GM23338 (cell line): ENCODE measurements around the gene OR11H7. TPM values are rescaled to one million over a fixed set of nuclear protein-coding genes. Genes with fewer than 3 reads are reported as not detected.

Experiments used
- ATAC-seq: fragments of 200-7000 bp; cut with Tn5 transposase; 3 replicates; pipeline ENCODE4 v1.9.1; 2020
- DNase-seq: peaks from one replicate; pipeline ENCODE4 v3.0.0-alpha.2; 2015; ENCODE audit warnings: low spot score
- H2AFZ ChIP-seq: fragments of 200-600 bp; sonication (generic); 2 replicates; pipeline ENCODE4 v1.8.0; 2016; ENCODE audit warnings: antibody characterized with exemption, mild to moderate bottlenecking, moderate library complexity
- H3F3A ChIP-seq: fragments of 200-600 bp; sonication (generic); replicated peaks from 2 replicates; pipeline ENCODE4 v1.8.0; 2017; ENCODE audit warnings: antibody characterized with exemption, mixed run types, low read depth
- H3K27ac ChIP-seq: fragments of 200-600 bp; sonication (generic); 2 replicates; pipeline ENCODE4 v1.6.1; 2016; ENCODE audit warnings: low read depth
- H3K27me3 ChIP-seq: fragments of 200-600 bp; sonication (generic); 2 replicates; pipeline ENCODE4 v1.8.0; 2016; ENCODE audit warnings: mild to moderate bottlenecking, mixed run types, moderate library complexity; ENCODE audit not compliant: insufficient read depth
- H3K36me3 ChIP-seq: fragments of 200-600 bp; sonication (generic); 2 replicates; pipeline ENCODE4 v1.8.0; 2016; ENCODE audit warnings: mild to moderate bottlenecking; ENCODE audit not compliant: insufficient read depth
- H3K4me1 ChIP-seq: fragments of 200-600 bp; sonication (generic); 2 replicates; pipeline ENCODE4 v1.8.0; 2016; ENCODE audit warnings: mild to moderate bottlenecking, moderate library complexity; ENCODE audit not compliant: insufficient read depth
- H3K4me2 ChIP-seq: fragments of 200-600 bp; sonication (generic); 2 replicates; pipeline ENCODE4 v1.7.1; 2017; ENCODE audit warnings: mixed run types
- H3K4me3 ChIP-seq: fragments of 200-600 bp; sonication (generic); 2 replicates; pipeline ENCODE4 v1.6.1; 2016; ENCODE audit warnings: mixed run types
- H3K79me2 ChIP-seq: fragments of 200-600 bp; sonication (generic); replicated peaks from 2 replicates; pipeline ENCODE4 v1.8.0; 2017; ENCODE audit warnings: mild to moderate bottlenecking; ENCODE audit not compliant: insufficient read depth
- H3K9me2 ChIP-seq: fragments of 200-600 bp; sonication (generic); 2 replicates; pipeline ENCODE4 v1.8.0; 2017; ENCODE audit not compliant: insufficient read depth
- H4K20me1 ChIP-seq: fragments of 200-600 bp; sonication (generic); replicated peaks from 2 replicates; pipeline ENCODE4 v1.8.0; 2017; ENCODE audit warnings: mild to moderate bottlenecking; ENCODE audit not compliant: insufficient read depth
- H3K27ac Mint-ChIP-seq: 2 replicates; pipeline ENCODE4 v1.8.0; 2020; ENCODE audit warnings: inconsistent platforms, mild to moderate bottlenecking, moderate library complexity, mixed read lengths
- H3K27me3 Mint-ChIP-seq: 3 replicates; pipeline ENCODE4 v1.8.0; 2022; ENCODE audit warnings: low read depth, mild to moderate bottlenecking, moderate library complexity, mixed read lengths, inconsistent platforms; ENCODE audit not compliant: insufficient read depth, poor library complexity
- H3K36me3 Mint-ChIP-seq: 3 replicates; pipeline ENCODE4 v1.8.0; 2021; ENCODE audit warnings: low read depth, mild to moderate bottlenecking, inconsistent platforms, moderate library complexity, mixed read lengths
- H3K4me1 Mint-ChIP-seq: 3 replicates; pipeline ENCODE4 v1.8.0; 2020; ENCODE audit warnings: mild to moderate bottlenecking, inconsistent platforms, mixed read lengths
- H3K4me3 Mint-ChIP-seq: 3 replicates; pipeline ENCODE4 v1.8.0; 2021; ENCODE audit warnings: moderate library complexity, mild to moderate bottlenecking, inconsistent platforms, mixed read lengths
- H3K9me3 Mint-ChIP-seq: 3 replicates; pipeline ENCODE4 v1.8.0; 2020; ENCODE audit warnings: moderate library complexity, mild to moderate bottlenecking, inconsistent platforms, mixed read lengths
- CREB1 ChIP-seq: fragments of 250-450 bp; sonication (Bioruptor Pico); IDR thresholded peaks from 2 replicates; pipeline ENCODE4 v1.5.0; 2020; ENCODE audit warnings: low read depth, mild to moderate bottlenecking, moderate library complexity
- EZH2 ChIP-seq: fragments of 200-600 bp; sonication (generic); IDR thresholded peaks from one replicate; pipeline ENCODE4 v1.8.0; 2017; ENCODE audit warnings: antibody characterized with exemption, mild to moderate bottlenecking, low read depth; ENCODE audit not compliant: unreplicated experiment
- EZH2phosphoT487 ChIP-seq: fragments of 200-600 bp; sonication (generic); IDR thresholded peaks from one replicate; pipeline ENCODE4 v1.8.1; 2018; ENCODE audit warnings: antibody characterized with exemption; ENCODE audit not compliant: unreplicated experiment
- JUNB ChIP-seq: IDR thresholded peaks from one replicate; pipeline ENCODE4 v1.6.1; 2016; ENCODE audit warnings: antibody characterized with exemption; ENCODE audit not compliant: unreplicated experiment
- NANOG ChIP-seq: IDR thresholded peaks from 2 replicates; pipeline ENCODE4 v1.6.1; 2016; ENCODE audit warnings: antibody characterized with exemption, borderline replicate concordance
- POLR2AphosphoS5 ChIP-seq: IDR thresholded peaks from 2 replicates; pipeline ENCODE4 v1.6.1; 2016; ENCODE audit warnings: antibody characterized with exemption, low read depth
- STAT1 ChIP-seq: IDR thresholded peaks from one replicate; pipeline ENCODE4 v1.6.1; 2016; ENCODE audit warnings: antibody characterized with exemption; ENCODE audit not compliant: unreplicated experiment
- ZNF114 ChIP-seq: fragments of 250-450 bp; sonication (Bioruptor Pico); IDR thresholded peaks from 2 replicates; pipeline ENCODE4 v1.5.0; 2020; ENCODE audit warnings: mild to moderate bottlenecking, moderate library complexity
- ZNF331 ChIP-seq: fragments of 250-450 bp; sonication (Bioruptor Pico); IDR thresholded peaks from 2 replicates; pipeline ENCODE4 v1.5.0; 2020; ENCODE audit warnings: low read depth, mild to moderate bottlenecking, moderate library complexity
- polyA plus RNA-seq: library from polyadenylated mRNA; unstranded; fragments of >200 nt; fragmentation: Nextera tagmentation; extraction: Ambion mirVana; gene quantifications from 2 replicates; pipeline ENCODE4 v1.2.1, GENCODE V29; 2016
- total RNA-seq: library from RNA; depleted of rRNA; stranded (reverse); fragments of >200 nt; shearing (Covaris generic); gene quantifications from 2 replicates; pipeline ENCODE4 v1.2.3, GENCODE V29; 2014
- TF ChIP-seq, protein P1 (sequence below), 2 experiments: fragments of 200-600 bp in 1 of 2; sonication (generic) in 1 of 2; conservative IDR thresholded peaks; 2 replicates each; pipeline versions ENCODE4 v1.5.1 to v1.6.1; 2016 to 2017; ENCODE audit warnings: antibody characterized with exemption in 2 of 2, low read depth in 2 of 2, mild to moderate bottlenecking in 2 of 2, moderate library complexity in 1 of 2
- TF ChIP-seq, protein P2 (sequence below): fragments of 250-450 bp; sonication (Bioruptor Pico); IDR thresholded peaks from 2 replicates; pipeline ENCODE4 v1.5.0; 2020; ENCODE audit warnings: mild to moderate bottlenecking, moderate library complexity
- TF ChIP-seq, protein P3 (sequence below): IDR thresholded peaks from one replicate; pipeline ENCODE4 v1.6.1; 2018; ENCODE audit warnings: antibody characterized with exemption; ENCODE audit not compliant: unreplicated experiment
- TF ChIP-seq, protein P4 (sequence below): IDR thresholded peaks from 2 replicates; pipeline ENCODE4 v1.6.1; 2016; ENCODE audit warnings: antibody characterized with exemption

Gene OR11H7
- total and polyA plus RNA-seq, 2 experiments from 2014 or later: not detected

DNA sequence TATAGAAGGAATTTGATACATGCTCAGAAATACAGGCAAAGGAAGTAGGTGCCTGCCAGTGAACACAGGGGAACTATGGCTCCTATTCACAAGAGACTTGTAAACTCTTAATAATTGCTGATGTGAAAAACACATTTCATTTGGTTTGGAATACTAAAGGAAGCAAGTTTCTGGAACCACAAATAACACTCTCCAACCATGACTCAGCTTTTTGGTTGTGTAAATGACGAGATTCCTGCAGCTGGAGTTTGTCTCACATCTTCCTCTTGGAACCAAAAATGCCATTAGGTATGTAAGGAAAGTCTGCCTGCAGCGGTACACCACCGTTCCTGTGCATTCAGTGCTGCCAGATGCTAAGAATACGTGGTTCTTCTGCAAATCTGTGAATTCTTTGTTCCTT is 9.7 kb upstream of the OR11H7 start:
- DNase-seq (no peak), ATAC-seq (no peak)
- no peak overlapping the region for H3K27ac ChIP-seq
- H3K4me2 ChIP-seq: no peak overlapping the region
- Mint-ChIP-seq H3K4me3 (no peak overlapping the region), H3K27me3 (no peaks in the 10 kb centered on the region), H3K36me3 (peaks cover 4% of the 10 kb centered on the region; the same call in 2 of the 3 replicates), H3K4me1 (no peaks in the 10 kb centered on the region), H3K9me3 (peaks cover 92% of the 10 kb centered on the region), H3K27ac (no peak overlapping the region)
- H3F3A ChIP-seq: no peaks in the 10 kb centered on the region
- H2AFZ ChIP-seq: no peak overlapping the region
- 0 out of 2 replicates have a peak, but pooled peaks cover 3% of the 10 kb centered on the region for H3K27me3 ChIP-seq
- no peaks in the 10 kb centered on the region for H4K20me1 ChIP-seq
- H3K4me1 ChIP-seq: no peaks in the 10 kb centered on the region
- peaks cover 10% of the 10 kb centered on the region; the same call in 1 of the 2 replicates for H3K36me3 ChIP-seq
- no peak overlapping the region for H3K4me3 ChIP-seq
- no peaks in the 10 kb centered on the region for H3K79me2 ChIP-seq
- TF ChIP-seq, protein P1, sequence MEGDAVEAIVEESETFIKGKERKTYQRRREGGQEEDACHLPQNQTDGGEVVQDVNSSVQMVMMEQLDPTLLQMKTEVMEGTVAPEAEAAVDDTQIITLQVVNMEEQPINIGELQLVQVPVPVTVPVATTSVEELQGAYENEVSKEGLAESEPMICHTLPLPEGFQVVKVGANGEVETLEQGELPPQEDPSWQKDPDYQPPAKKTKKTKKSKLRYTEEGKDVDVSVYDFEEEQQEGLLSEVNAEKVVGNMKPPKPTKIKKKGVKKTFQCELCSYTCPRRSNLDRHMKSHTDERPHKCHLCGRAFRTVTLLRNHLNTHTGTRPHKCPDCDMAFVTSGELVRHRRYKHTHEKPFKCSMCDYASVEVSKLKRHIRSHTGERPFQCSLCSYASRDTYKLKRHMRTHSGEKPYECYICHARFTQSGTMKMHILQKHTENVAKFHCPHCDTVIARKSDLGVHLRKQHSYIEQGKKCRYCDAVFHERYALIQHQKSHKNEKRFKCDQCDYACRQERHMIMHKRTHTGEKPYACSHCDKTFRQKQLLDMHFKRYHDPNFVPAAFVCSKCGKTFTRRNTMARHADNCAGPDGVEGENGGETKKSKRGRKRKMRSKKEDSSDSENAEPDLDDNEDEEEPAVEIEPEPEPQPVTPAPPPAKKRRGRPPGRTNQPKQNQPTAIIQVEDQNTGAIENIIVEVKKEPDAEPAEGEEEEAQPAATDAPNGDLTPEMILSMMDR (conservative IDR thresholded peaks at IDR 0.05; ENCODE audit: low read depth in 2 of 2): no peak
- TF ChIP-seq, protein P2, sequence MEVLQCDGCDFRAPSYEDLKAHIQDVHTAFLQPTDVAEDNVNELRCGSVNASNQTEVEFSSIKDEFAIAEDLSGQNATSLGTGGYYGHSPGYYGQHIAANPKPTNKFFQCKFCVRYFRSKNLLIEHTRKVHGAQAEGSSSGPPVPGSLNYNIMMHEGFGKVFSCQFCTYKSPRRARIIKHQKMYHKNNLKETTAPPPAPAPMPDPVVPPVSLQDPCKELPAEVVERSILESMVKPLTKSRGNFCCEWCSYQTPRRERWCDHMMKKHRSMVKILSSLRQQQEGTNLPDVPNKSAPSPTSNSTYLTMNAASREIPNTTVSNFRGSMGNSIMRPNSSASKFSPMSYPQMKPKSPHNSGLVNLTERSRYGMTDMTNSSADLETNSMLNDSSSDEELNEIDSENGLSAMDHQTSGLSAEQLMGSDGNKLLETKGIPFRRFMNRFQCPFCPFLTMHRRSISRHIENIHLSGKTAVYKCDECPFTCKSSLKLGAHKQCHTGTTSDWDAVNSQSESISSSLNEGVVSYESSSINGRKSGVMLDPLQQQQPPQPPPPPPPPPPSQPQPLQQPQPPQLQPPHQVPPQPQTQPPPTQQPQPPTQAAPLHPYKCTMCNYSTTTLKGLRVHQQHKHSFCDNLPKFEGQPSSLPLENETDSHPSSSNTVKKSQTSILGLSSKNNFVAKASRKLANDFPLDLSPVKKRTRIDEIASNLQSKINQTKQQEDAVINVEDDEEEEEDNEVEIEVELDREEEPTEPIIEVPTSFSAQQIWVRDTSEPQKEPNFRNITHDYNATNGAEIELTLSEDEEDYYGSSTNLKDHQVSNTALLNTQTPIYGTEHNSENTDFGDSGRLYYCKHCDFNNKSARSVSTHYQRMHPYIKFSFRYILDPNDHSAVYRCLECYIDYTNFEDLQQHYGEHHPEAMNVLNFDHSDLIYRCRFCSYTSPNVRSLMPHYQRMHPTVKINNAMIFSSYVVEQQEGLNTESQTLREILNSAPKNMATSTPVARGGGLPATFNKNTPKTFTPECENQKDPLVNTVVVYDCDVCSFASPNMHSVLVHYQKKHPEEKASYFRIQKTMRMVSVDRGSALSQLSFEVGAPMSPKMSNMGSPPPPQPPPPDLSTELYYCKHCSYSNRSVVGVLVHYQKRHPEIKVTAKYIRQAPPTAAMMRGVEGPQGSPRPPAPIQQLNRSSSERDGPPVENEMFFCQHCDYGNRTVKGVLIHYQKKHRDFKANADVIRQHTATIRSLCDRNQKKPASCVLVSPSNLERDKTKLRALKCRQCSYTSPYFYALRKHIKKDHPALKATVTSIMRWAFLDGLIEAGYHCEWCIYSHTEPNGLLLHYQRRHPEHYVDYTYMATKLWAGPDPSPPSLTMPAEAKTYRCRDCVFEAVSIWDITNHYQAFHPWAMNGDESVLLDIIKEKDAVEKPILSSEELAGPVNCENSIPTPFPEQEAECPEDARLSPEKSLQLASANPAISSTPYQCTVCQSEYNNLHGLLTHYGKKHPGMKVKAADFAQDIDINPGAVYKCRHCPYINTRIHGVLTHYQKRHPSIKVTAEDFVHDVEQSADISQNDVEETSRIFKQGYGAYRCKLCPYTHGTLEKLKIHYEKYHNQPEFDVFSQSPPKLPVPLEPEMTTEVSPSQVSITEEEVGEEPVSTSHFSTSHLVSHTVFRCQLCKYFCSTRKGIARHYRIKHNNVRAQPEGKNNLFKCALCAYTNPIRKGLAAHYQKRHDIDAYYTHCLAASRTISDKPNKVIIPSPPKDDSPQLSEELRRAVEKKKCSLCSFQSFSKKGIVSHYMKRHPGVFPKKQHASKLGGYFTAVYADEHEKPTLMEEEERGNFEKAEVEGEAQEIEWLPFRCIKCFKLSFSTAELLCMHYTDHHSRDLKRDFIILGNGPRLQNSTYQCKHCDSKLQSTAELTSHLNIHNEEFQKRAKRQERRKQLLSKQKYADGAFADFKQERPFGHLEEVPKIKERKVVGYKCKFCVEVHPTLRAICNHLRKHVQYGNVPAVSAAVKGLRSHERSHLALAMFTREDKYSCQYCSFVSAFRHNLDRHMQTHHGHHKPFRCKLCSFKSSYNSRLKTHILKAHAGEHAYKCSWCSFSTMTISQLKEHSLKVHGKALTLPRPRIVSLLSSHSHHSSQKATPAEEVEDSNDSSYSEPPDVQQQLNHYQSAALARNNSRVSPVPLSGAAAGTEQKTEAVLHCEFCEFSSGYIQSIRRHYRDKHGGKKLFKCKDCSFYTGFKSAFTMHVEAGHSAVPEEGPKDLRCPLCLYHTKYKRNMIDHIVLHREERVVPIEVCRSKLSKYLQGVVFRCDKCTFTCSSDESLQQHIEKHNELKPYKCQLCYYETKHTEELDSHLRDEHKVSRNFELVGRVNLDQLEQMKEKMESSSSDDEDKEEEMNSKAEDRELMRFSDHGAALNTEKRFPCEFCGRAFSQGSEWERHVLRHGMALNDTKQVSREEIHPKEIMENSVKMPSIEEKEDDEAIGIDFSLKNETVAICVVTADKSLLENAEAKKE: no peak
- TF ChIP-seq POLR2AphosphoS5 (no peak), NANOG (no peak), EZH2 (no peak), CREB1 (CRISPR knock-in tag) (no peak), ZNF114 (CRISPR knock-in tag) (no peak), ZNF331 (CRISPR knock-in tag) (no peak), EZH2phosphoT487 (no peak), JUNB (no peak), STAT1 (no peak)
- TF ChIP-seq, protein P3, sequence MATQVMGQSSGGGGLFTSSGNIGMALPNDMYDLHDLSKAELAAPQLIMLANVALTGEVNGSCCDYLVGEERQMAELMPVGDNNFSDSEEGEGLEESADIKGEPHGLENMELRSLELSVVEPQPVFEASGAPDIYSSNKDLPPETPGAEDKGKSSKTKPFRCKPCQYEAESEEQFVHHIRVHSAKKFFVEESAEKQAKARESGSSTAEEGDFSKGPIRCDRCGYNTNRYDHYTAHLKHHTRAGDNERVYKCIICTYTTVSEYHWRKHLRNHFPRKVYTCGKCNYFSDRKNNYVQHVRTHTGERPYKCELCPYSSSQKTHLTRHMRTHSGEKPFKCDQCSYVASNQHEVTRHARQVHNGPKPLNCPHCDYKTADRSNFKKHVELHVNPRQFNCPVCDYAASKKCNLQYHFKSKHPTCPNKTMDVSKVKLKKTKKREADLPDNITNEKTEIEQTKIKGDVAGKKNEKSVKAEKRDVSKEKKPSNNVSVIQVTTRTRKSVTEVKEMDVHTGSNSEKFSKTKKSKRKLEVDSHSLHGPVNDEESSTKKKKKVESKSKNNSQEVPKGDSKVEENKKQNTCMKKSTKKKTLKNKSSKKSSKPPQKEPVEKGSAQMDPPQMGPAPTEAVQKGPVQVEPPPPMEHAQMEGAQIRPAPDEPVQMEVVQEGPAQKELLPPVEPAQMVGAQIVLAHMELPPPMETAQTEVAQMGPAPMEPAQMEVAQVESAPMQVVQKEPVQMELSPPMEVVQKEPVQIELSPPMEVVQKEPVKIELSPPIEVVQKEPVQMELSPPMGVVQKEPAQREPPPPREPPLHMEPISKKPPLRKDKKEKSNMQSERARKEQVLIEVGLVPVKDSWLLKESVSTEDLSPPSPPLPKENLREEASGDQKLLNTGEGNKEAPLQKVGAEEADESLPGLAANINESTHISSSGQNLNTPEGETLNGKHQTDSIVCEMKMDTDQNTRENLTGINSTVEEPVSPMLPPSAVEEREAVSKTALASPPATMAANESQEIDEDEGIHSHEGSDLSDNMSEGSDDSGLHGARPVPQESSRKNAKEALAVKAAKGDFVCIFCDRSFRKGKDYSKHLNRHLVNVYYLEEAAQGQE: no peak
- TF ChIP-seq, protein P4, sequence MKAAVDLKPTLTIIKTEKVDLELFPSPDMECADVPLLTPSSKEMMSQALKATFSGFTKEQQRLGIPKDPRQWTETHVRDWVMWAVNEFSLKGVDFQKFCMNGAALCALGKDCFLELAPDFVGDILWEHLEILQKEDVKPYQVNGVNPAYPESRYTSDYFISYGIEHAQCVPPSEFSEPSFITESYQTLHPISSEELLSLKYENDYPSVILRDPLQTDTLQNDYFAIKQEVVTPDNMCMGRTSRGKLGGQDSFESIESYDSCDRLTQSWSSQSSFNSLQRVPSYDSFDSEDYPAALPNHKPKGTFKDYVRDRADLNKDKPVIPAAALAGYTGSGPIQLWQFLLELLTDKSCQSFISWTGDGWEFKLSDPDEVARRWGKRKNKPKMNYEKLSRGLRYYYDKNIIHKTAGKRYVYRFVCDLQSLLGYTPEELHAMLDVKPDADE: no peak
- H3K9me2 ChIP-seq: no peaks in the 10 kb centered on the region
